ENCODE measurements around the gene CEP85. TPM values are rescaled to one million over a fixed set of nuclear protein-coding genes. Genes with fewer than 3 reads are reported as not detected.

CEP85 gene
- total RNA-seq, 1 donor from 2014 or later = 8.4 TPM

DNA sequence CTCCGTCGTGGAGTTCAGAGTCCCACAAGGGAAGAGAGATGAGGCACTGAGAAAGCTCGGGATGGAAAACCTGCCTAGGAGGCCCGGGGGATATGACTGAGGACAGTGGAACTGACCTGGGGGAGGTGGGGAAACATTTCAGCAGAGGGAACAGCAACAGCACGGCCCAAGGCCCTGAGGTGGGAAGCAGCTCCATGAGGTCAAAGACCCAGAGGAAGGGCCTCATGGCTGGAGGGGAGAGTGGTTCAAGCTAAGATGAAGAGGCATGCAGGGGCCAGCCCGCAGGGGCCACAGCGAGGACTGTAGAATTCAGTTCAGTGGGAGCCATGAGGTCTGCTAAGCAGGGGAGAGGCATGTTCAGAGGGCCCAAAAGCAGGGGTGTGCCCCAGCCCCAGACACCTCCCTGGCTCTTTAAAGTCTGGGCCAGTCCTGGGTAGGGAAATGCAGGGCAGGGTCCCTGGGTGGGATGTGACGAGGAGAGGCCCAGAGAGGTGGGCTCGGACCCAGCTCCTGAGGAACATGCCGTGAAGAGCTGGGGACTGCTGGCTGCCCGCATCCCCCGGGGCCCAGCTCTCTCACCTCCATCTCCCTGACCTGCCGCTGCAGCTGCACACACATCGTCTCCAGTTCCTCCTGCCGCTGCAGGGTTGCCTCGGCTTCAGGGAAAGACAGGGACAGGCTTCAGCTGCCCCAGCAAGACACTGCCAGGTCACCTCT is 62.5 kb downstream of the CEP85 start:
- no peaks in the 10 kb centered on the region for H3K27me3 ChIP-seq (ENCODE audit: control insufficient read depth, insufficient read depth, low read length)
- no peak overlapping the region for H3K4me3 ChIP-seq (ENCODE audit: low read depth, low read length)
- H3K36me3 ChIP-seq (ENCODE audit: control insufficient read depth, insufficient read depth, low read length) = no peaks in the 10 kb centered on the region
- TF ChIP-seq, protein P1, sequence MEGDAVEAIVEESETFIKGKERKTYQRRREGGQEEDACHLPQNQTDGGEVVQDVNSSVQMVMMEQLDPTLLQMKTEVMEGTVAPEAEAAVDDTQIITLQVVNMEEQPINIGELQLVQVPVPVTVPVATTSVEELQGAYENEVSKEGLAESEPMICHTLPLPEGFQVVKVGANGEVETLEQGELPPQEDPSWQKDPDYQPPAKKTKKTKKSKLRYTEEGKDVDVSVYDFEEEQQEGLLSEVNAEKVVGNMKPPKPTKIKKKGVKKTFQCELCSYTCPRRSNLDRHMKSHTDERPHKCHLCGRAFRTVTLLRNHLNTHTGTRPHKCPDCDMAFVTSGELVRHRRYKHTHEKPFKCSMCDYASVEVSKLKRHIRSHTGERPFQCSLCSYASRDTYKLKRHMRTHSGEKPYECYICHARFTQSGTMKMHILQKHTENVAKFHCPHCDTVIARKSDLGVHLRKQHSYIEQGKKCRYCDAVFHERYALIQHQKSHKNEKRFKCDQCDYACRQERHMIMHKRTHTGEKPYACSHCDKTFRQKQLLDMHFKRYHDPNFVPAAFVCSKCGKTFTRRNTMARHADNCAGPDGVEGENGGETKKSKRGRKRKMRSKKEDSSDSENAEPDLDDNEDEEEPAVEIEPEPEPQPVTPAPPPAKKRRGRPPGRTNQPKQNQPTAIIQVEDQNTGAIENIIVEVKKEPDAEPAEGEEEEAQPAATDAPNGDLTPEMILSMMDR (IDR thresholded peaks at IDR 0.05; ENCODE audit: insufficient read depth, low read length, severe bottlenecking) = no peak
- no peak for FAIRE-seq
- no peak for DNase-seq (ENCODE audit: low read depth)

DNA sequence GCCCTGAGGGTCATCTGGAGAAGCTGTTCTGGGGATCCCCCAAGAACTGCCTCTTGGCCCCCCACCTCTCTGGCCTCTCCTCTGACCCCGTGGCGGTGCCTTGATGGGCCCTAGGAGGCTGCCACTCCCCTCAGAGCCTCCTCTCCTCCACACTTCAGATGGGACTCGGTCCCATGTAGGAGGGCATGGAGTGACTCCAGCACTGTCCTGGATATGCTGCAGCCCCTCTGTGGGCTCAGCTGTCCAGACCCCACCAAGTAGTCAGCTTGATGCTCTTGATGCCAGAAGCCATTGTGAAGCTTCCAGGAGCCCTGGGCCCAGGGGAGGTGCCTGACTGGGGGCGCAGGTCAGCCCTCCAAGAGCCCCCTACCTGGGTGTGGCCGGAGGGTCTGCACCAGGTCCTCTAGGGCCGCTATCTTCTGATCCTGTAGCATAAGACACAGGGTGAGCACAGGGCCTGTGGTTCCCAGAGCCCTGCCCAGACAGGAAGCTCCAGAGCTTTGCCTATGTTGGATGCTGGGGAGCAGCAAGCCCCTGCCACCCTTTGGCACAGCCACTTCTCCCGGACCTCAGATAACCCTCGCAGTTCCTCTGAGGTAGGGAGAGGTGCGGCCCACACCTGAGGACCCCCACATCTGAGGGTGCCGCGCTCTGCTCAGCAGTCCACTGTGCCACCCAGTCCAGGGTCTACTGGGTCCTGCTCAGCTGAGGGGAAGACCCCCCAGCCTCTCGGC is 63.2 kb downstream of the CEP85 start:
- H3K27me3 ChIP-seq (ENCODE audit: control insufficient read depth, insufficient read depth, low read length) = no peaks in the 10 kb centered on the region
- H3K36me3 ChIP-seq (ENCODE audit: control insufficient read depth, insufficient read depth, low read length) = no peaks in the 10 kb centered on the region
- FAIRE-seq (no peak), DNase-seq (ENCODE audit: low read depth) (no peak)
- H3K4me3 ChIP-seq (ENCODE audit: low read depth, low read length) = no peak overlapping the region
- TF ChIP-seq, protein P1 (IDR thresholded peaks at IDR 0.05; ENCODE audit: insufficient read depth, low read length, severe bottlenecking) = no peak

DNA sequence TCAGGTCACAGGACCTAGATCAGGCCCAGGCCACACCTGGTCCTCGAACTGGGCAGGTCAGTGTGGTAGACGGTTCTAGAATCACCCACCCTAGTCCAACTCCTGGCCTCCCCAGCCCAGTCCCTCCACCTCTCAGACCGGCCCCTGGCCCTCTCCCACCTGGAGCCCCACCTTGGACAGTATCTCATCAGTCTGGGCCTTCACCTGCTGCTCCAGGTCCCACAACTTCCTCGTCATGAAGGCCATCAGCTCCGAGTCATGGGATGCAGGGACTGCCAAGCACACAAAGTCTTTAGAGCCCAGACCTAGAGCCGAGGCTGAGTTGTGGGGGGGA is 63.8 kb downstream of the CEP85 start:
- DNase-seq (ENCODE audit: low read depth) = no peak
- Histone ChIP-seq H3K4me3 (ENCODE audit: low read depth, low read length) (no peak overlapping the region), H3K36me3 (ENCODE audit: control insufficient read depth, insufficient read depth, low read length) (no peaks in the 10 kb centered on the region), H3K27me3 (ENCODE audit: control insufficient read depth, insufficient read depth, low read length) (no peaks in the 10 kb centered on the region)
- FAIRE-seq = no peak
- TF ChIP-seq, protein P1 (IDR thresholded peaks at IDR 0.05; ENCODE audit: insufficient read depth, low read length, severe bottlenecking) = no peak

DNA sequence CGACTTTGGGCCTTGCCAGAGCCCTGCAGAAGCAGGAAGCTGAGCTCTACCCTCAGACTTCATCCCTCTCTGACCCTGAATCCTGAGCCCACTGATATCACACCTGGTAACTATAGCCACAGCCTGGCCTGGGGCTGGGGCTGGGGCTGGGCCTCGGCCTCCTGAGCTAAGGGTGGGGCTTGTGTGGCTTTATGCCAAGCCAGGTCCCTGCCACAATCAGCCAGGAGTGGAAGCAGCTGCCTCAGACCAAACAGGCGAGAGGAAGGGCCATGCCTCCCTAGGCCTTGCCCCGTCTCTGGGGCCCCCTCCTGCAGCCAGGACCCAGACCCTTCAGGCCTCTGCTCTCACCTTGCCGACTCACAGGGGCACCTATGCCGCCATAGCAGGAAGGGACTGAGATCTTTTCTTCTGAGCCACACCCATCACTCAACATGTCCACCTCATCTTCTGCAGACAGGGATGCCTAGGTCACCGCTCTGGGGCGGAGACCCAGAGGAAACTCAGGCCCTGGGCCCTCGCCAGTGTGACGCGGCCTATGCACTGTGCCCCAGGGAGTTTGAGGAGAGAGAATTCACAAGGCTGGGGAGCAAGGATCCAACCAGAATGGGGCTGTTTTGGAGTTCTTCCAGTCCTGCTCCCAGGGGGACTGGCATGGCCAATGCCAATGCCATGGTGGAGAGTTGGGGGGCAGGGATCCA is 66.7 kb downstream of the CEP85 start:
- Histone ChIP-seq H3K4me3 (ENCODE audit: low read depth, low read length) (no peak overlapping the region), H3K36me3 (ENCODE audit: control insufficient read depth, insufficient read depth, low read length) (no peaks in the 10 kb centered on the region), H3K27me3 (ENCODE audit: control insufficient read depth, insufficient read depth, low read length) (no peaks in the 10 kb centered on the region)
- FAIRE-seq = no peak
- TF ChIP-seq, protein P1 (IDR thresholded peaks at IDR 0.05; ENCODE audit: insufficient read depth, low read length, severe bottlenecking) = no peak
- no peak for DNase-seq (ENCODE audit: low read depth)

DNA sequence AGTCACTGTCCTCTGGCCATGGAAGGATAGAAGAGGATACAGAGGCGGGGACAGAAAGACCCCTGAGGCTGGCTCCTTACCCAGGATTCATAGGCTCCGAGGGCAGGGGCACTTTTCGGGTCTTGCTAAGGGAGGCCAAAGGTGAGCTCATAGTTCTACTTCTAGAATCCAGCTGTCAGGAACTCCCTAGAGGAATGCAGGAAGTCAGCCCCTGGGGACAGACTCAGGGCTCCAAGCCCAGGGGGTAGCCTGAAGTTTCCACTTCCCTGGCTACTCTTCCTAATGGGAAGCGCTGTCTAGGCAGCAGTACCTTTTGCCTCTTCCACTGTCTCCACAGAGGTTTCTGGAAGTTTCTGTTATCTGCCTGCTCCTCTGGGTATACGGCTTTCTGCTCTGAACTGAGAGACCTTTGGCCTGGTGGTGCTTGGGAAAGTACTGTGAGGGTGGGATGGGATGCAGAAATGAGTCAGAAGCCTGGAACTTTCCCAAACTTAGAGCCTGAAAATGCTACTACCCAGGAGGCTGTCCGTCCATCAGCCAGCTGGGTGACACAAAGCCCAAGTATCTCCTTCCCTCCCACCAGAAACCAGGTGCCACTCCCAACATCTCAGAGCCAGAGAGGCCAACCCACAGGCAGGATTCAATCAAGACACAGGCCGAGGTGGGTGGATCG is 68.9 kb downstream of the CEP85 start:
- TF ChIP-seq, protein P1 (IDR thresholded peaks at IDR 0.05; ENCODE audit: insufficient read depth, low read length, severe bottlenecking) = no peak
- H3K36me3 ChIP-seq (ENCODE audit: control insufficient read depth, insufficient read depth, low read length) = no peaks in the 10 kb centered on the region
- no peak for FAIRE-seq
- no peak overlapping the region for H3K4me3 ChIP-seq (ENCODE audit: low read depth, low read length)
- H3K27me3 ChIP-seq (ENCODE audit: control insufficient read depth, insufficient read depth, low read length) = no peaks in the 10 kb centered on the region
- no peak for DNase-seq (ENCODE audit: low read depth)
